HG02852 (cell line): ENCODE data around the gene ITSN2.

Source experiments
- ATAC-seq: cut with Tn5 transposase; IDR thresholded peaks from one replicate; pipeline ENCODE4 v1.9.1; 2021; ENCODE audit warnings: mild to moderate bottlenecking, moderate library complexity; ENCODE audit not compliant: unreplicated experiment

The ITSN2 gene

GRCh38 chr2:24273598-24273997 lies 86.7 kb downstream of the ITSN2 start:
- no peak for ATAC-seq

GRCh38 chr2:24272907-24273306 lies 87.4 kb downstream of the ITSN2 start:
- no peak for ATAC-seq

GRCh38 chr2:24272161-24272802 lies 88.1 kb downstream of the ITSN2 start:
- ATAC-seq = no peak

DNA sequence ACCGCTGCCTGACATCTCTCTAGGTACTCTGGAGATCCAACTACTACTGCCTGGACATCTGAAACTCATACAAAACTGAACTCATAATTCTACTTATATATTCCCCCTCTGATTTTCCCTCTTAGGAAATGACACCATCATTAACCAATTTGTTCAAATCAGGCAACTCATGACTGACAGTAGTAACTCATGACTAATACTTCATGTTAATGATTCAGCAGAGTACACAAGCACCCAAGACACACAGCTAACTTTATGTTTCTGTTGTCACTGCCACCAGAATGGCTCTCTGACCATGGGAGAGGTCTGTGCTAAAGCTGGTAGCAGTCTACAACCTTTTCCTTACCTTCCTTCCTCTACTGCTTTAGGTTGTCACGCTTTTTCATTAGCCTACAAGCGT lies 91.1 kb downstream of the ITSN2 start:
- ATAC-seq = no peak

DNA sequence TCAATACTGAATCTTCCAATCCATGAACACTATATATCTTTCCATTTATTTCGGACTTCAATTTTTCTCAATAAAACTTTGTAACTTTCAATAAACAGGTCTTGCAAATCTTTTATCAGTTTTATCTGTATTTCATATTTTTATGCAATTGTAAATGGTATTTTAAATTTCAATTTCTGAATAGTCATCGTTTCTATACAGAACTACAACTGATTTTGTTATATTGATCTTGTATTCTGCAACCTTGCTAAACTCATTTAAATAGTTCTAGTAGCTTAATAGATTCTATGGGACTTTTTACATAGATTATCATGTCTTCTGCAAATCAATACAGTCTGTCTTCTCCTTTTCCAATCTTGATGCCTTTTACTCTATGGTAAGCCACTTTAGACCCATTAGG lies 95.1 kb downstream of the ITSN2 start:
- ATAC-seq = no peak

- ATAC-seq = no peak
Measured at GRCh38 chr2:24262421-24262970, 97.8 kb downstream of the ITSN2 start.

DNA sequence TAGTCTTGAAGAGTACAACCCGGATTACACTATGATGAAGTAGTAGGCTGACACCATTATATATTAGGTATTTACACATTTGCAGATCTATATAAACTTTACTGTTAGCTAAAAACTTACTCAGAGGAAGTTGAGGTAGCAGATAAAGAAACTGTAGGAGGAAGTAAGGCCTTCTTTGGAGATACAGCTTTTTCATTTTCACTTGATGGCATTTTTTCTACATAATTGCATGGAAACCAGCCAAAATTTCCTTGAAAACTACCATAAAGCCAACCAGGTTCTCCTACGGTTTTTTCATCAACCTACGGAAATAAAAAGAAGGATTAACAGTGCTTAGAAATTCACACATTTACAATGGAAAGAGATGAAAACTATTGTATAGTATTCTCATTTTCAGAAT lies 98.9 kb downstream of the ITSN2 start:
- ATAC-seq = no peak

GRCh38 chr2:24259316-24259715 lies 101.0 kb downstream of the ITSN2 start:
- ATAC-seq = no peak

GRCh38 chr2:24258718-24259117 lies 101.6 kb downstream of the ITSN2 start:
- ATAC-seq = no peak

DNA sequence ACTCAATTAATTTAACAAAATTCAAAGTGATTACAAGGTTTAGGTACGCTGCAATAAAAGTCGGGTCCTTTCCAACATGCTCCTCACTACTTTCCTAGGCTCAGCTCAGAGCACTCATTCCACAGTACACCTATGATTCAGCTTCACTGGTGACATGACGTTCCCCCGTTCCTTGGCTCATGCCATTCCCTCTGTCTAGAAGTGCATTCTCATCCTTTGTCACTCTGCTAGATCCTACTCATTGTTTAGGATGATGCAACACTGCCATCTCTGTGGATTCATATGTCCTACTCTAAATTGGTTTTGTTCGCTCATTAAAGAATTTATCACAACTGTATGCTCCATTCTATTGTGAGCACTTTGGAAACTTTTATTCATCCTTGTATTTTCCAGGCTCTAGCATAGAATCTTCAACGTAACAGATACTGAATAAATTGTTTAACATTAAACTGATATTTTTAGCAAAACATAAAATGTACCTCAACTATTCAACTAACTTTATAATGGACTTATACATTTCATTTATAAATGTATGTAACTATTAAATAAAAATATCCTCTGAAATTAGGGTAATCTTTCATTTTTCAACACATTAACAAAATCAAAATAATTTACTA lies 106.9 kb downstream of the ITSN2 start:
- no peak for ATAC-seq

DNA sequence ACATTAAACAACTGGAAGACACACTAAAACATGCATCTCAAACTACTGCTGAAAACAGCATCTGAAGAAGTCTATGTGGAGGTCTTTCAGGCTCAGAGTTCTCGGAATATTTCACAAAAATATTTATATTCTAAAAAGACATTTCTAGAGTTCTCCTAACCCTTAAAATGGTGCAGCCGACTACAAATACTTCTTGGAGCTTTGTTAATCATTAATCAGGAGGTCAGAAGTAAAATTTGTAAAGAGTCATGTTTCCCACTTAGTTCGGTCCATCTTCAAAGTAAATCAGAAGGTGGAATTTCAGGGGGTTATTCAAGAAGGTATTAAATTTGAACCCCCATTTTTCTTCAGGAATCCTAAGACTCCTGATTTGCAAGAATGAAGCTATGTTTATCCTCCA lies 112.7 kb downstream of the ITSN2 start:
- no peak for ATAC-seq

DNA sequence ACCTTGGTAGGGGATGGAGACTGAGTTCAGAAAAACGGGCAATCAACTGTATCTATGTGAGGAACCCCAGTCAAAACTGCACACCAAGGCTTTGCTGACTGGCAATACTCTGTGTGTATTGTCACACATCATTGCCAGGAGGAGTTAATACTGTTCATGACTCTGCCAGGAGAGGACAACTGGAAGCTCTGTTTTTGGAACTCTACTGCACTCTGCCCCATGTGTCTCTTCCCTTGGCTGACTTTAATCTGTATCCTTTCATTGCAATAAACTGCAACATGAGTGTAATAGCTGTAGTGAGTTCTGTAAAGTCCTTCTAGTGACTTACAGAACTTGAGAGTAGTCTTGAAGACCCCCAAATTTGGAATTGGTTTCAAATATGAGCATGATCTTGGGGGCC lies 113.2 kb downstream of the ITSN2 start:
- ATAC-seq = no peak

DNA sequence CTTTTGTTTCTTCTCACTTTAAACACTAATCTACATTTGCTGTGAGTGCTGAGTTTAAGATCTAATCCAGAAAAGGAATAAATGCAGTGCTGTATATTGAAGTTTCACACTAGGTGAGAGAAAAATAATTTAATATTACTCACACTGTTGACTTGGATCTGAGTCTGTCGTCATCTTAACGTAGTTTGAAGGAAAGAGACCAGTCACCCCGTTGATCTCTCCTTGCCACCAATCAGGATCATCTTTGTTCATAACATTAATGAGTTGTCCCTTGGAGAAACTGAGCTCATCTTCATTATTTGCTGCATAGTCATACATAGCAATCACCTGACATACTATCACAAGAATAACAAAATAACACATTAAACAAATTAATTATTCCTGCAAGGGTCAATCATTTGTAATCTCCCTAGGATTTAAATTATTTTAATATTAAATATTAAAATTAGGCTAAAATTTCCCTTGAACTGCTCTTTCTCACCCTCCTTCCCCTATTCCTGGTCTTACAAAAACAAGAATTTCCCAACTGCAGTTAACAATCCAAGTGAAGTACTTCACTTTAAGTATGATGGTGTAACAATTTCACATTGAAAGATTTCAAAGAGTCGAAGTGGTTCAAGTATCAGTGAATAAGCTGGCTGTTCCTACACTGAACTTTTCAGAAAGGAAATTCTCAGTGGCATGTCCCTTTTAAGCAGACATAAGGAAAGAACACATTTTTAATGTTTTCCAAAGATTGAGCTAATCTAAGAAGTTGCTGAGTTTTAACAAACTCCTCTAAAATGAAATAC lies 114.2 kb downstream of the ITSN2 start:
- no peak for ATAC-seq

GRCh38 chr2:24241528-24241927 lies 118.8 kb downstream of the ITSN2 start:
- no peak for ATAC-seq

- ATAC-seq = no peak
Measured at GRCh38 chr2:24239553-24239952, 120.8 kb downstream of the ITSN2 start.

DNA sequence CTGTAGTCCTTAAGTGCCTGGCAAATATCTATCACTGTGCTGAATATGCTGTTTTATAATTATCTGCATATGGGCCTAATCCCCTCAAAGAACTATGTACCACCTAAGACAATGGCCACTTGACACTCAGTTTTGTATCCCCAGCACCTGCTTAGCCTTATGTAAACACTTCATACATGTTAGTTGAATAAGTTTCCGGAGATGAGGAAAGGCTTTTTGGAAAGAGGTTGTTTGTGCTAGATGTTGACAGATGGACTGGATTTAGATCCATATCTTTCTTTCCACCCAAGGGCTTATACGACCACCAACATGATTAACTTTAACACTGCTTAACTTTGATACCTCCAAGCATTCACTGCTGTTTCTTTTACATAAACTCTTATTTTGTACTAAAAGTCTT lies 122.2 kb downstream of the ITSN2 start:
- no peak for ATAC-seq

DNA sequence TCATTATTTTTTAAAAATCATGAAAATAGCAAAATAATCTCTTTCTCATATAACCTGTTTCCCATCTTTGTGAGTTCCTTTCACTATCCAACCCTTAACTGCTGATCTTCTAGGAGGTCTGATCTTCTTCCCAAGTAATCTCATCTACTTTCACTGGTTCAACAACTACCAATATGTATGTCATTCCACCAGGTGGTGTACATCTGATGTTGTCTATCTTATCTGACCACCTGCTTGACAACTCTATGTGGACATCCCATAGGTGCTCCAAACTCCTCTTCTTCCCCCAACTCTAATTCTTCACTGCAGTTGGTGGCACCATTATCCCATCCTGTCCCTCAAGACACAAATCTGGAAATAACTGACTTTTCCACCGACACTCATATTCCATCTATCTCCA lies 123.0 kb downstream of the ITSN2 start:
- no peak for ATAC-seq

- ATAC-seq = no peak
Measured at GRCh38 chr2:24233321-24233720, 127.0 kb downstream of the ITSN2 start.

GRCh38 chr2:24231461-24231881 lies 128.9 kb downstream of the ITSN2 start:
- no peak for ATAC-seq

- no peak for ATAC-seq
Measured at GRCh38 chr2:24228470-24228869, 131.9 kb downstream of the ITSN2 start.

DNA sequence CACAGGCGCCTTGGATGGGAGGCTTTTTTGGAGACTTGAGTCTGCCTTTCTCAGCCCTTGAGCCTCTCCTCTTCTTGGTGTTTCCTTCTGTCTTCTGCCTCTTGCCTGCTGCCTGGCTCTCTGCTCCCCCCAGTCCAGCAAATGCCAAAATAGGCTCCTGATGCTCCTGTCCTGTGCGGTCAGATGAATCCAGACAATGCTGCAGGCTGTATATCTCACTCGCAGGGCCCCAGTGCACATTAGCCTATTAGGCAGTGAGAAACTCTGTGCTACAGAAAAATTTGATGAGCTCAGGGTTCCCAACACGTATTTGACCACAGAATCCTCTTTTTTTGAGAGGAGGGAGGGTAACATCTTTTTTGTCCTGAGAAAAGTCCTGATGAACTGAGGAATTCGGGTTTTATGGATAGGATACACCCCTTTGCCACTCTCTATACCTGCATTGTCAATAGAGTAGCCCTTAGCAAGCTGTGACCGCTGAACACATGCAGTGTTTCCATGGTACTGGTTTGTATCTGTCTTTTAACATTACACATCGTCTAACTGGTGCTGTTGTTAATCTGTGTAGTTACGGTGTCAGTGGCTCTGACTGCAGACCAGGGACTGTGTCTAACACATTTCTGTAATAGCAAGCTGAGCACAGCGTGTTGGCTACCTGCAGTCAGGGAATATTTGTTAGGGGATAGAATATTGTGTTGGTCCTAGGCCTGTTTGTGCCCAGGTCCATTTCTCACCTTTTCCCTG lies 134.7 kb downstream of the ITSN2 start:
- ATAC-seq = no peak
